ENCODE results near the gene DAPK1.

The DAPK1 gene

DNA sequence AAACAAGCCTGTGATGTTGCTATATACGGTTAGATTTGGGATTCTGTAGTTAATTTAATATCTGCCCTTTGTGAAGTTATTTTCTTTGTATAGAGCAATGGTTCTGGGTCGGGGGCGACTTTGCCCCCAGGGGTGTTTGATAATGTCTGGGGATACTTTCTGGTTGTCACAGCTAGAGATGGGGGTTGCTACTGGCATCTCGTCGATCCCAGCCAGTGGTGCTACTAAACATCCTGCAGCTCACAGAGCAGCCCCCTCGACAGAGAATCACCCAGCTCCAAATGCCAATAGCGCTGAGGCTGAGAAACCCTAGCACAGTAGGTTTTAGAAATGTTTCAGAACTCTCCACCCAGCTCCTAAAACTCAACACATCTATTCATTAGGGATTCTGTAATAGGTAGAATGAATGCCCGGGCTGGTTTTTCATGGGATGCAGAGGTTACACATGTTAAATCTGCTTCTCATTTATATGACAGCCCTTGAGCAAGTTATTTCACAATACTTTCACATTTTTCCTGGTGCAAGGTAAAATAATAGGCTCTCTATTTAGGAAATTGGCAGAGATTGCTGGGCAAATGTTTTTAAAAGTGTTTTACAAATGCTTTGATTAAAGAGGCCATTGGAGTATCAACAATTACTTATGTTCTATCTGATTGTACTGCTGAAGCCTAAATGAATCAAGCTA, 153.1 kb downstream of the DAPK1 start:
- in situ Hi-C loops (cut with MboI; ENCODE audit: low pct_unique_long_range_greater_than_20kb, low sequenced_read_pairs), result loop anchor here (25.0 kb wide), 1 partner anchor 313 kb away; no protein-coding TSS in a partner anchor
- DNase-seq, result no peak

DNA sequence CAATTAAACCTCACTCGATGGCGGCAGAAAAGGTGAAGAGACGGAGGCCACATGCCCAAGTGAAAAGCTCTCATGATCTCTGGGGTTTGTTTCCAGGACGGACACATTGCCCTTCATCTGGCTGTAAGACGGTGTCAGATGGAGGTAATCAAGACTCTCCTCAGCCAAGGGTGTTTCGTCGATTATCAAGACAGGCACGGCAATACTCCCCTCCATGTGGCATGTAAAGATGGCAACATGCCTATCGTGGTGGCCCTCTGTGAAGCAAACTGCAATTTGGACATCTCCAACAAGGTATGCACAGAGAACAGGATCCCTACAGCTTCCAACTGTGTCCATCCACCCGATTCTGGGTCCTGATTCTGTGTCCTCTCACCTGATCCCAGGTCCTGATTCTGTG, 153.8 kb downstream of the DAPK1 start:
- in situ Hi-C loops (cut with MboI; ENCODE audit: low pct_unique_long_range_greater_than_20kb, low sequenced_read_pairs), result loop anchor here (25.0 kb wide), 1 partner anchor 314 kb away; no protein-coding TSS in a partner anchor
- DNase-seq, result no peak

DNA sequence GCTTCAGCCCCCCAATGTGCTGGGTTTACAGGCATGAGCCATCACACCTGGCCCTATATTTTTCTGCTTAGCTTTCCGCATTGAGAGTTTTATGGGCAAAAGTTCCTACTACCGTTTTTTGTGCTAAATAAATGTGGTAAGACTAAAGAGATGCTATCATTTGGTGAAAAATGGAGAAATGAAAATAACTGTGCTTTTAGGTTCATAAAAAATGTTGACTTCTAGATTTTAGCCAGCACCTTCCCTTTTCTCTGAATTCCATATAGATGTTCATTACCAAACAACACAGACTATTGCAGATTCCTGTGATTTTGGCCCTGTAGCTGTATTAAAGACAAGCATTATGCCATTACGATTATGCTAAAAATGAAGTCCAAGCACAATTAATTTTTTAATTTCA, 156.3 kb downstream of the DAPK1 start:
- in situ Hi-C loops (cut with MboI; ENCODE audit: low pct_unique_long_range_greater_than_20kb, low sequenced_read_pairs), result loop anchor here (25.0 kb wide), 1 partner anchor 317 kb away; no protein-coding TSS in a partner anchor
- DNase-seq, result no peak

DNA sequence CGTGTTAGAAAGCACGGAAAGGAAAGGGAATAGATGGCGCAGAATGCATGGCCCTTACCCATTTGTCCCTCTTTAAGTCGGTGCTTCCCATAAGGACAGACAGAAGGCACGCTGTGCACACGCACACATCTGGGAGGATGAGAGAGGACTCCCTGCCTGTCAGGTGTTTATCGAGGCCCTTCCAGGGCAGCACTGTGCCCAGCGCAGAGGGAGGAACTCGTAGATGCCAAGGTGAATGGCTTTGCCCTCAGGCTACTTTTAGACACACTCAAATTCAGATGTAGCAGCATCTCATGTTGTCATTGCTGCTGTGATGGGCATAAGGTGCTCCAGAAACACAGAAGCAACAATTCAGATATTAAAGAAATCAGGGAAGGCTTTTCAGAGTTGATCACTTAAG, 158.1 kb downstream of the DAPK1 start:
- in situ Hi-C loops (cut with MboI; ENCODE audit: low pct_unique_long_range_greater_than_20kb, low sequenced_read_pairs), result loop anchor here (25.0 kb wide), 1 partner anchor 318 kb away; no protein-coding TSS in a partner anchor
- no peak for DNase-seq

DNA sequence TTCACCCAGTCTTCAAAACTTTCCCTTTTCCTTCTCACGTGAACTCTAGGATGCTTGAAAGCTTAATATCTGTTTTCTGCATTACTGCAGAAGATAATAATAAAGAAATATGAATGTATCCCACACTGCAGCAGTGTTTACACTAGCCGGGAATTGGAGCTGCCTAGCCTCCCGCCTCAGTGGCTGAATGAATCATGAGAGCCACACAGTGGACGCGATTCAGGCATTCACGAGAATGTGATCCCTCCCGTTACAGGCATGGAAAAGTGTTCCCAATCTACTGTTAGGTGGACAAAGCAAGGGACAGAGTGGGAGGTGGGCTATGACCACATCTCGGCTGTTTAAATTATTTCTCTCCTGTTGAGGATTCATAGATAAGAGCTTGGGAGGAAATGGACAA, 158.8 kb downstream of the DAPK1 start:
- in situ Hi-C loops (cut with MboI; ENCODE audit: low pct_unique_long_range_greater_than_20kb, low sequenced_read_pairs), result loop anchor here (25.0 kb wide), 1 partner anchor 319 kb away; no protein-coding TSS in a partner anchor
- DNase-seq, result no peak

DNA sequence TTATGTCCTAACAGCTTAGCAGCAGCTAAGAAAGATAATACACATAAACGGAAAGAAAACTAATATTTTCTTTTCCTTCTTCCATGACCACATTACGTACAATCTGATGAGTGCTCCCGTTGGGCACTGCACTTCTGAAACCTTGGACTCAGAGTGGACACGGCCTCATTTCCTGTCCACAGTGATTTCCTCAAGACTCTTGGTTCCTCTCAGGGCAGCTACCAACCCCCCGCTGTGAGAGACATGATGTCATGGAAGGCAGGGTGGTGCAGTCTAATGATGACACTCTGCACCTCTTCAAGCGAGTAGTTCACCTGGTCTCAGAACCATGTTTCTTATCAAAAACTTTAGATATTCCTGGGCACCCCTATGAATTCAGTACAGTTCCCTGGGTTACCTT, 159.5 kb downstream of the DAPK1 start:
- in situ Hi-C loops (cut with MboI; ENCODE audit: low pct_unique_long_range_greater_than_20kb, low sequenced_read_pairs), result loop anchor here (25.0 kb wide), 1 partner anchor 320 kb away; no protein-coding TSS in a partner anchor

DNA sequence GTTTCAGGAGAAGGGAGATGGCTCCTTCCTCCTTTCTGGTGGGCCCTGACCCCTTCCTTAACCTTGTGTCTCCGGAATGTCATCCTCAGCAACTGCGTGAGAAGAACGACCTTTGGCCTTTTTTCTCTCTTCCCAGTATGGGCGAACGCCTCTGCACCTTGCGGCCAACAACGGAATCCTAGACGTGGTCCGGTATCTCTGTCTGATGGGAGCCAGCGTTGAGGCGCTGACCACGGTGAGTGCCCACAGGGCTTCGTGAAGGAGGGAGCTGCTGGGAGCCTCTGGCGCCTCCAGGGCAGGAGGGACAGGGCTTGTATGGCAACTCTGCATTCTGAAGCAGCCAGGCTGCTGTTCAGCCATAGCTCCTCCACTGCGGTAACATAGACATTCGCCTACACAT, 160.2 kb downstream of the DAPK1 start:
- in situ Hi-C loops (cut with MboI; ENCODE audit: low pct_unique_long_range_greater_than_20kb, low sequenced_read_pairs), result loop anchor here (25.0 kb wide), 1 partner anchor 321 kb away; no protein-coding TSS in a partner anchor
- DNase-seq, result no peak

More for the DNA sequence above, 159.5 kb downstream of the DAPK1 start:
- DNase-seq, result no peak

DNA sequence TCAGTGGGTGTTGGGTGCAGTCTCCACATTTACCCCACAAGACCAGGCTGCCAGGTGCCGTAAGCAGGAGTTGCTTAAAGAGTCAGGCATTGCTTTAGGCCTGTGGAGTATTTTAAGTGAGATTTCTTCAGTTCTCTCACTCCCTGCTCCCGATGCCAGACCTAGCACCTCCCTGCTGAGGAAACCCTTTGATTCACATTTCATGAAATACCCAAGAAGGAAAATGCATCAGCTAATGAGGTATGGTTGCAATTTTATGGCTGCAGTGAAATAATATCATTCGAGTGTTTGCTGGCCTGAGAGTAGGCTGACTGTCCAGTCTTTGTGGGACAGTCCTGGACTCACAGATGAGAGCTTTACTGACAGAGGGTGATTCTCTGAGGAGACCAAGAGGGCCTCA, 160.8 kb downstream of the DAPK1 start:
- DNase-seq, result no peak
- in situ Hi-C loops (cut with MboI; ENCODE audit: low pct_unique_long_range_greater_than_20kb, low sequenced_read_pairs), result loop anchor here (25.0 kb wide), 1 partner anchor 321 kb away; no protein-coding TSS in a partner anchor

DNA sequence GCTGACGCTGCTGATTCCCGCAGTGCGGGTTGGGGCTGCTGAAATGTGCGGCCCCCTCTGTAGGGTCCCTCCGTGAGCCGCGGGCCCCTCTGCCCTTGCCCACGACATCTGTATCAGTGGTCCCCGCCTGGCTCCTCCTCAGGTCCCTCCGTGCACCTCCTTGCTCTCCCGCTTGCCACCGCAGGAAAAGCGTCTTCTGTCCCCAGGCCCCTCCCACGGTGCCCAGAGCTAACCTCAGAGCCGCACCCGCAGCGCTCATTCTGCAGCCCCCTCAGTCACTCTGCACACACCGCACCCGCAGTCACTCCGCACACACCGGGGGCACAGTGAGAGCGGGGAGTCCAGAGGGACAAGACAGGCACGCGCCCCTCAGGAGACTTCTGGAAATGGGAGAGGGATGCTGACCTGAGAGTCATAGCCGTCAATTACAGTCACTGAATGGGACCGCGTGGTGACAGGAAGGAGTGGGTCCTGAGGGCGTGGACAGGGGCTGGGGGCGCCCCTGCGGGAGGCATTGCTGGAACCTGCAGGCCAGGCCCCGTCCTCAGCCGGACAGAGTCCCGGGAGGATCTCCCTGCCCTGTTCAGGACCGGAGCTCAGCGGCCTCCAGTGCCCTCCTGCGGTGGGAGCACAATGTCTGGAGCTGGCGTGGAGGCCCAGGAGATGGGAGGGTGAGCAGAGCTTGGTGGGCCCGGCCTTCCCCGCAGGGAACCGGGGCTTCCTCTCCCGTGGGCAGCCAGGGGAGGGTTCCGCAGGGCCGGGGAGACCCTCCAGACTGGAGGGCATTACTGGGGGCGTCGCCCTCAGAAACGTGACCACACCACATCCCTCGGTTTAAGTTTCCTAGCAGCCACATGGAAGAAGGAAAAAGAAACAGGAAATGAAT, 162.1 kb downstream of the DAPK1 start:
- in situ Hi-C loops (cut with MboI; ENCODE audit: low pct_unique_long_range_greater_than_20kb, low sequenced_read_pairs), result loop anchor here (25.0 kb wide), 1 partner anchor 322 kb away; no protein-coding TSS in a partner anchor
- DNase-seq, result no peak

DNA sequence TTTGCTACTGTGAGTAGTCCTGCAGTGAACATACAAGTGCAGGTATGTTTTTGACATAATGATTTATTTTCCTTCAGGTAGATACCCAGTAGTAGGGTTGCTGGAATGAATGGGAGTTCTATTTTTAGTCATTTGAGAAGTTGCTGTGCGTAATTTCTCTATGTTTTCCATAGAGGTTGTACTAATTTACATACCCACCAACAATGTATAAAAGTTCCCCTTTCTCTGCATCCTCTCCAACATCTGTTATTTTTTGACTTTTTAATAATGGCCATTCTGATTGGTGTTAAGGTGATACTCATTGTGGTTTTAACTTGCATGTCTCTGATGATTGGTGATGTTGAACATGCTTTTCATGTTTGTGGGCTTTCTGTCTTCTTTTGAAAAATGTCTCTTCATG, 163.6 kb downstream of the DAPK1 start:
- in situ Hi-C loops (cut with MboI; ENCODE audit: low pct_unique_long_range_greater_than_20kb, low sequenced_read_pairs), result loop anchor here (25.0 kb wide), 1 partner anchor 324 kb away; no protein-coding TSS in a partner anchor
- DNase-seq, result no peak

DNA sequence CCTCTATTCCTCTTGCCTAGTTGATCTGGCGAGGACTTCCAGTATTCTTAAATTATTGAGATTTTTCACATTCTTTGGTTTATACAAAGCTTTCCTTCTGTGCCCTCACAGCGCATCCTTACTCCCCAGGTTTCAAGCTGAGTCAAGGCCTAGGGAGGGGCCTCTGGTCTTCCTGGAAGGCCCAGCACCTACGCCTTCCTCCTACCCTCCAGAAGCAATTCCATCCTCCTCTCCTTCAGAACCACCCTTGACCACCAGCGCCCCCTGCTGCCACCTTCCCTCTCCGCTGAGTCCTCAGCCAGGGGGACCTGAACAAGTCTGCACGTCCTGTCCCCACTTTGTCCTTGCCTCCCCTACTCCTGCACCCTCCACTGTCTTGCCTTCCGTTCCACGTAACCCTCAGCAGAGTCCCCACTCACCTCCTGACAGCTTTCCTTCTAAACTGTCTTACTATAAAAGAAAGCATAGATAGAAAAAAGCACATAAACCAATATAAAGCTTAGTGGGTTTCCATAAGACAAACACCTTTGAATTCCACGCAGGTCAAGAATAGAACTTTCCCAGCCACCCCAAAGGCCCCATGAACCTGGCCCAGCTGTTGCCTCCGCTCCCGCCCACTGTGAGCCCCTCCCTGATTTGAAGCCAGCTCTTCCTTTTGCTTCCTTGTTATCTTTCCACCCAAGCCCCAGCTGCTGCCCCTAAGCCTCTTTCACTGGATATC, 165.3 kb downstream of the DAPK1 start:
- in situ Hi-C loops (cut with MboI; ENCODE audit: low pct_unique_long_range_greater_than_20kb, low sequenced_read_pairs), result loop anchor here (25.0 kb wide), 1 partner anchor 326 kb away; no protein-coding TSS in a partner anchor
- peak; percentile 77 for DNase-seq

DNA sequence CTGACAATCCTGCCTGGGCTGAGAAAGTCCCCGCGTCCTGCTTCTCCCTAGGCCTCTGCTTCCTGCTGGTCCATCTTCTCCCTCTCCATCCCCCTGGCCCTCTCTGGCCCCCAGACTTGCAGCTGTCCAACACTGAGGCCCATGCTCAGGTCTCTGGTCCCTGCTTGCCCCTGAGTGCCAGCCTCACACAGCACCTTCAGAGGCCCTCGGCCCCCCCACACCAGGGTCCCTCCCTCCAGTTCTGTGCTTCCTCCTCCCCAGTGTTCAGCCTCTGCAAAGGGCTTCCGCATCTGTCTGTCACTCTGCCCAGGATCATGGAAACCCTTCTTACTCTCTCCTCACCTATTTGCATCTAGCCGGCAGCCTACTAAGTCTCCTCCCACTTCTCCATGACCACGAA, 165.9 kb downstream of the DAPK1 start:
- in situ Hi-C loops (cut with MboI; ENCODE audit: low pct_unique_long_range_greater_than_20kb, low sequenced_read_pairs), result loop anchor here (25.0 kb wide), 1 partner anchor 326 kb away; no protein-coding TSS in a partner anchor
- DNase-seq, result no peak

DNA sequence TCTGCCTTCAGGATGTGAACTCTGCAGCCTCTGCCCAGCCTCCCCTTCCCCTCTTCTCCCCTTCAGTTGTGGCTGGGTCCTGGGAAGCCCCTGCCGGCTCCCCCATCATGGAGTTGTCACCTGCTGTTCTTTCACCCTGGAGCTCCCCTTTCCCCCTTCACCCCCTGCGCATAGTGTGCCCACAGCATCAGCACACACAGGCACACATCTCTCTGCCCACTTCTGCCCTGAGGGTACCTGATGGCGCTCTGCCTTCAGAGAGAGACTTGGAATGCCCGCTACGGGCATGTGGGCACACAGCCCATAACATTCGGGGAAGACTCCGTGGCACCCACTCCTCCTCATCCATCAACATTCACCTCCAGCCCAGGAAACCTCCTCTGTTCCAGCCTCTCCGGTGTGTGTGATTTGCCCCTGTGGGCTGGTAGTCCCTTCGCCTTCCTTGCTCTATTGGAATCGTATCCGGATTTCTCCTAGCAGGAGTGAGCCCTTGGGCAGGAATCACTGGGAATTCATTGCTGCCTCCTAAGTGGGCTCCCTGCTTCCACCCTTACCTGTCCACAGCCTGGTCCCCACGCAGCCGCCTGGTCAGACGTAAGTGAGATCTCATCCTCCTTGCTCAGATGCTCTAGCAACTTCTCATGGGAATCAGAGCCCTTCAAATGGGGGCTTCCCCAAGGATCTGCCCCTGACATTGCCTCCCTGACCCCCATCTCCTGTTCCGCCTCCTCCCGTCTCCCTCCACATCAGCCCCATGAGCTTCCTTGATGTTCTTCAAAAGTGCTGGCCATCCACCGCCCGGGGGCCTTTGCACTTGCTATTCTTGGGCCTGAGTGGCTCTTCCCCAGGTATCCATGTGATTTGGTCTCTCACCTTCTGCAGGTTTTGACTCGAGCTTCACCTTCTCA, 166.7 kb downstream of the DAPK1 start:
- in situ Hi-C loops (cut with MboI; ENCODE audit: low pct_unique_long_range_greater_than_20kb, low sequenced_read_pairs), result loop anchor here (25.0 kb wide), 1 partner anchor 327 kb away; no protein-coding TSS in a partner anchor
- DNase-seq, result no peak

DNA sequence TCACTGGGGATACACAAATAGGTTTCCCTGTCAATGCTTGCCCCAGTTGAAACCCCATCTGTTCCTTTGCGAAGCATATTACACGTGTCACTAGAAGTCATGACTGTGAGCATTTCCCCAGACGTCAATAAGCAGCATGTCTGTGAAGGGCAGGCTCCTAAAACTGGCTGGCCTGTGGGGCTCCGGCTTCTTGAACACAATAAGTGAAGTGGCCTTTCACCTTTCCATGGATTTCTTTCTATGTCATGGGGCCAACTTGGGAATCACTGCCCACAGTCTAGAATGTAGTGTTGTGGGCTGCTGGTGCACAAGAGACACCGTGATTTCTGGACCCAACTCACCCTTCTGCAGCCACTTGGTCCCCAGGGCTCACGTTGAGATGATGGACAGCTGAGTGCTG, 167.8 kb downstream of the DAPK1 start:
- no peak for DNase-seq
- in situ Hi-C loops (cut with MboI; ENCODE audit: low pct_unique_long_range_greater_than_20kb, low sequenced_read_pairs), result loop anchor here (25.0 kb wide), 1 partner anchor 328 kb away; no protein-coding TSS in a partner anchor

DNA sequence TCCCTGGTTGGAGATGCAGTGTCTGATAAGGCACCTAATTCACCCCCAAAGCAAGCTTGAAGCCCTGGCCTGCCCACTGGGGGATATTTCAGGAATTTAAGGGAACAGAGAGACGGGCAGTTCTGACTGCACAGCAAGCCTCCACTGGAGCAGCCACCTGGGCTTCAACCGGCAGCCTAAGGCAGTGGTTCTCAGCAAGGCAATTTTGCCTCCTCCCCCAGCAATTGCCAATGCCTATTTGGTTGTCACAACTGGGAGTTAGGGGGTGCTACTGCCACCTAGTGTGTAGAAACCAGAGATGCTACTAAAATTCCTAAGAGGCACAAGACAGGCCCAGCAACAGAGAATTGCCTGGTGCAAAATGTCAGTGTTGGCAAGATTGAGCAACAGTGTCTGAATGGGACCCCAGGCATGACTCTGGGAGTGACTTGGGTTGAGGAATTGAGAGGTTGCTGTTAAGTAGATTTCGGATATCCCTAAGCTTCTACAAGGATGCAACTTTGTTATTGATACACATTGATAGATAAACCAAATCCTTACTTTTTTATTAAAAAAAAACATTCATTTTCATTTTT, 169.6 kb downstream of the DAPK1 start:
- in situ Hi-C loops (cut with MboI; ENCODE audit: low pct_unique_long_range_greater_than_20kb, low sequenced_read_pairs), result loop anchor here (25.0 kb wide), 1 partner anchor 330 kb away; no protein-coding TSS in a partner anchor
- DNase-seq, result peak; percentile 62

DNA sequence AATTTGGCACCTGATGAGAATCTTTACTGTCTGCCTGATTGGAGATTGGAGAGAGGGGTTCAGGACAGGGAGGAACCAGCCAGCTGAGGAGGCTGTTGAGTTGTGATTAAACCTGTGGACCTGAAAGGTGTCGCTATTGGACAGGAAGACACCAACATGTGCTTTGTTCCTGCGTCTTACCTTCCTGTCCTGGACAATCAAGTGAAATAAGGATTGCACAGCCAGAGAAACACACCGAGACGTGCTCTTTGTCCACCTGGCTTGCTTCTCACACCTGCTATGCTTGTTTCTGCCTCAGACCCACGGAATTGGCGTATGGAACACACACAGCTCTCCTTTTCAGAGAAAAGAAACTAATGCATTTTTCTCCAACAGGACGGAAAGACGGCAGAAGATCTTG, 170.6 kb downstream of the DAPK1 start:
- no peak for DNase-seq
- in situ Hi-C loops (cut with MboI; ENCODE audit: low pct_unique_long_range_greater_than_20kb, low sequenced_read_pairs), result loop anchor here (25.0 kb wide), 1 partner anchor 331 kb away; no protein-coding TSS in a partner anchor

DNA sequence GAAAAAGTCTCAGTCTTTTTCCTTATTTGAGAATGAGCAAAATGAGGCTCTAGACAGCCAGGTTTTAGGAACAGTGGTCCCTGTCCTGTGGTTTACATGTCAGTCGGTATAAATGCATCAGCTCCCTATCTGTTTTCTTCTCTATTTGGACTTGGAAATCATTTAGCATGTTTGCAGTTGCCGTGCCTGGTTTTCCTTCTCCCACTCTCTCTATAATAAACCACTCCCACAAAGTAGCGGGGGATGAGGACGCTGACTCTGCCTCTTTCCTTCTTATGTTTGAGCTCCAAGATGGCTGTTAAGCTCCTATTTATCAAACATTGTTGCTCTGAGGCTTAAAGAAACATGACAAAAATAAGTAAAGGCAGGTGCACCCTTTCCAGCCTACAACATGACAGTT, 171.1 kb downstream of the DAPK1 start:
- in situ Hi-C loops (cut with MboI; ENCODE audit: low pct_unique_long_range_greater_than_20kb, low sequenced_read_pairs), result loop anchor here (25.0 kb wide), 1 partner anchor 331 kb away; no protein-coding TSS in a partner anchor
- no peak for DNase-seq
